GM21526 (cell line): ENCODE data around the gene KCNQ2.

ENCODE experiments used
- ATAC-seq: cut with Tn5 transposase; IDR thresholded peaks from one replicate; pipeline ENCODE4 v1.9.1; 2021; ENCODE audit warnings: moderate library complexity; ENCODE audit not compliant: unreplicated experiment, low FRiP score

KCNQ2 gene

DNA sequence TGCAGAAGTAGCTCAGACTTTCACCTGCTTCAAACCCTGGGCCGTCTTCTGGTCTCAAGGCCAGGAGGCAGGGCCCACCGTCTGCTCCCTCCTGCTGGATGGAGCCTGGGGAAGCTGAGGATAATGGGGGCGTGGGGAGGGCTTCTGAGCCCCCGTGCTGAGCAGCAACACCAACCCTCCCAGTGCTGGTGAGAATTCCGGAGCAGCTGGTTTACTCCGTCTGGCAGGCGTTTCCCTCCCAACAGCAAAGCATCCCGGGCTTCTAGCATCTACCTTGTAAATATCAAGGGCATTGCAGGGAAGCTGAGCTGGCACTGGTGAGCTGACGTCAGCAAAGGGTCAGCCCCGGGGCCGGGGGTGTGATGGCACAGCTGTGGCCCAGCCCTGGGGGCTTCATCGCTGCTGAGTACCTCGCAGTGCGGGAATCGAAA, 94.5 kb downstream of the KCNQ2 start:
- no peak for ATAC-seq

DNA sequence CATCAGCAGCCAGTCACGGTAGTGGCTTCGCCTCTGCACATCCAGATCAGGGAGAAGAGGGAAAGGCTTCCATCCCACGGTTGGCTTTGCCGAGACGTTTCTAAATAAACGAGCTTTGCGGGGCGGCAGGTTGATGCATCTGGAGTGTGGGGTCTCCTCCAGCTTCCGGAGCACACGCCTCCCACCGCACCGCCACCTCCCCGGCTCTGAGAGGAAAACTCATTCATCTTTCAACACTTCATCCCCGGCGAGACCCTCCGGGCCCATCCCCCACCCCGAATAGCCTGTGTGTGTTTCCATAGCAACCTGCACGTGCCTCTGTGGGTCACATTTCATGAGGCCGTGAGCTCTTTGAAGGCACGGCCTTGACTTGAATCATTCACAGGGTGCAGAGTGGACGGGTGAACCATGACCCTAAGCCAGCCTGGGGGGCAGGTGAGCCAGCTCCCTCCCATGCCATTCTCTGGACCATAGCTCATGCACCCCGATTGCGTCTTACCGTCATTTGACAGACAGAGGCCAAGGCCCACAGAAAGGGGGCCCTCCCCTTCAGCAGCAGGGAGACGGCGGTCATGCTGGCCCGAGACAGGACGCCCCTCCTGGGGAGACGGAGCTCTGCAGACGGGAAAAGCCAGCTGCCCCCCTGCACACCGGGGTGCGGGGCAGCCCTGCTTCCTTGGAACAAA, 95.1 kb downstream of the KCNQ2 start:
- ATAC-seq: no peak

DNA sequence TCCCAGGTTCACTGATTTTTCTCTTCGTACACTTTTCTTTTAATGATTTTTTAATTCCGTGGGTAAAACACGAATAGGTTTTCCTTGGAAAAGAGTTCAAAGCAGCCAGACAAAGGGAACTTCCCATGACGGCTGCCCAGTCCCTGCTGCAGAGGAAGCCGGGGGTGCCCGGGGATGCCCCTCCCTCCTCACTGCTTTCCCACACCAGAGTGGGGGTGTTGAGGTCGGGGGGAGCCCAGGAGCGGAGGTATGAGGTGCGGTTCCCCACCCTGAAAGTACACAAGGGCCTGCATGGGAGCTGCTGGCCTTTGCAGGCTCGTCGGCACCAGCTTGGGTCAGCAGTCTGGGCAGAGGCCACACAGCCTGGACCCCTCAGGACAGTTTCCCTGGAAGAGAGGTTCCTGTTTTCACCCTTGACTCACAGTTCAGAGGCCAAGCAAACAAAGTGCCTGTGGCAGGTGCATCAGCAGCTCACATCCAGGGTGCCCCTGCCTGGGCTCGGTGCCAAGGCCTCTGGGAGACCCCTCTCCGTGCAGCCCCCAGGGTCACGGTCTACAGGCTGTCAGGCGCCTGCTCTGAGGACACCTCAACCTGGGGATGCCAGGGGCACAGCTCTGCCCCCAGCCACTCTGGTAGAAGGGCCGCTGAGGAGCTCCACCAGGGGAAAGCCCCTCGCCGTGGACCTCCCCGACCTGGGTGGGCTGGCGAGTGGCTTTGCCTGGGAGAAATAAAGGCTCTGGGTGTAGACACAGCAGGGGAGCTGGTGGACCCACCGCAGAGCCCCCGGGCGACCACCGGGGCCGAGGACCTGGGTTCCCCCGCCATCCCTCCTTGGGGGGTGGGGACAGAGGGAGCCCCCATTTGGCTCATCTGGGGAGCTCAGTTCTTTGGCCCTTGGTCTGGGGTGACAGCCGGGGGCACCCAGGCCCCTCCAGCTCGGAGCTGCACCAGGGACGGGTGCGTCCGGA, 95.9 kb downstream of the KCNQ2 start:
- ATAC-seq: no peak

DNA sequence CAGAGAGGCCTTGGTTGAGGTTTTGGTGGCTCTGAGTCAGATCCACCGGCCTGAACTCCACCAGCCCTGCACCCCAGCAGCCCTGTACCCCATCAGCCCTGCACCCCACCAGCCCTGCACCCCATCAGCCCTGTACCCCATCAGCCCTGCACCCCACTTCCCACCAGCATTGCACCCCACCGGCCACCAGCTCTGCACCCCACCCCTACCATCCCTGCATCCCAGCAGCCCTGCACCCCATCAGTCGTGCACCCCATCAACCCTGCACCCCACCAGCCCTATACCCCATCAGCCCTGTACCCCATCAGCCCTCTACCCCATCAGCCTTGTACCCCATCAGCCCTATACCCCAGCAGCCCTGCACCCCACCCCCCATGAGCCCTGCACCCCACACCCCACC, 97.0 kb downstream of the KCNQ2 start:
- ATAC-seq: no peak

DNA sequence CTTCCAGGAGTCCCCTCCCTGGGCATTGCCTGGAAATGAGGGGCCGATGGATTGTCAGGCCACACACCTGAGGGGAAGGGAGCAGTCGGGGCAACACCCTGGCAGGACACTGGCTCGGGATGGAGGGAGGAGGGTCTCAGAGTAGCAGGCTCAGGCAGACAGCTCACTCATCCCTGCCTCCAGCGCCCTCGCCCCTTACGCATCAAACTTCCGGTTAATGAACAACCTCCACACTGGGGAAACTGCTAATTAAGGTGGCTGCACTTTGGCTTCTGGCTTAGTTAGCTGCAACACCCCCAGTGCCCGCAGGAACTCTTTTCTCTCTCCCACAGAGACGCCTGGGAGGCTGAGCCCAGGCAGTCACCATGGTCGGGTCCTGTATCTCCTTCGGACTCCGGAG, 98.0 kb downstream of the KCNQ2 start:
- no peak for ATAC-seq

DNA sequence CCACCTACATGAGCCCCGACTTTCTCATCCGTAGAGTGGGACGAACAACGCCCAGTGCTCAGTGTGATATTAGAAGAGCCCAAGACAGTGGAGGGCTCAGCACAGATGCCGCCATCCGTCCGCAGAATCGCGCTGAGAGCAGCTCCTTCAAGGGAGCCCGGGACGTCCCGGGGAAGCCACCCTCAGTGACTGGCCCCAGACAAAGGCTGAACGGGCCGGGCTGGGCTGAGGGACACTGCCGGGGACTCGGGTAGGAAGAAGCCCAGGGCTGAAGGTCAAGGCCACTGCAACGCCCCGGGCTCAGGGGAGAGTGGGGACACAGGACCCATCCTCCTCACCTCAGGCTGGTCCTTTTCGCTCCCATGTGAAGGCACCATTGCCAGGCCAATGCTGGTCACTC, 98.5 kb downstream of the KCNQ2 start:
- ATAC-seq: no peak

DNA sequence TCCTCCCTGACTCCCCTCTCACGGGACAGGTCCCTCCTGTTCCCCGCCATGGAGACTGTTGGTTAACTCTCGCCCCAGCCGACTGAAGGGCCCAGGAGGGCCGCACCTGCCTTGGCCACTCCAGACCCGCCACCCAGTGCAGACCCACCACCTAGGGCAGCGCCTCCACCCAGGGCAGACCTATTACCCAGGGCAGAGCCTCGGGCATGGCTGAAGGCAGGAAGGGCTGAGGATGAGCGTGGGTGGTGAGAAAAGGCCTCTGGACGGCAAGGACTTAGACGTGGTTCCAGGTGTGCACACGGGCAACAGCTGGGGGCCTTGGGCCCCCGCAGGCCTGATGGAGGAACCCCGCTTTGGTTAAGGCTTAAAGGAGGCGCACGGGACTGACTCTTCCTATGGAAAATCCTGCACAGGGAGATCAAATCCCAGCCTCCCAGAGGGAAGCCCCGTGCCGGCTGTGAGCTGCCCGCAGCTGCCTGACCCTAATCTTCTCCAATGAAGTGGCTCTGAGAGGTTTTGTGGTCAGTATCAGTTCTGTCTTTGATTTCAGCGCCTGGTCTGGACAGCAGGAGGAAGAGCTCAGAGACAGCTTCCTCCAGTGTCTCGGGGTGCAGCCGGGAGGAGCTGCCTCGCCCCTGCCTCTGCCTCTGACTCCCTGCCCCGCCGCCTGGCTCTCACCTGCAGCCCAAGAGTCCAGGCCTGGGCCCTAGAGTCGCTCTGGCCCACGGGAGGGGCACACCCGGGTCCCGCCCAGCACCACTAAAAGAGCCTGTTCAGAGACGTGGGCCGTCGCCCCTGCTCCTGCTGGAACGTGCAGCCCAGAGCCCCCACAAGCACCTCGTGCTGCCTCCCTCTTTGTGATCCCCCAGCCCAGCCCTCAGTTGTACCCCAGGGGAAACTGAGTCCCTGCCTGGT, 99.2 kb downstream of the KCNQ2 start:
- ATAC-seq: no peak

DNA sequence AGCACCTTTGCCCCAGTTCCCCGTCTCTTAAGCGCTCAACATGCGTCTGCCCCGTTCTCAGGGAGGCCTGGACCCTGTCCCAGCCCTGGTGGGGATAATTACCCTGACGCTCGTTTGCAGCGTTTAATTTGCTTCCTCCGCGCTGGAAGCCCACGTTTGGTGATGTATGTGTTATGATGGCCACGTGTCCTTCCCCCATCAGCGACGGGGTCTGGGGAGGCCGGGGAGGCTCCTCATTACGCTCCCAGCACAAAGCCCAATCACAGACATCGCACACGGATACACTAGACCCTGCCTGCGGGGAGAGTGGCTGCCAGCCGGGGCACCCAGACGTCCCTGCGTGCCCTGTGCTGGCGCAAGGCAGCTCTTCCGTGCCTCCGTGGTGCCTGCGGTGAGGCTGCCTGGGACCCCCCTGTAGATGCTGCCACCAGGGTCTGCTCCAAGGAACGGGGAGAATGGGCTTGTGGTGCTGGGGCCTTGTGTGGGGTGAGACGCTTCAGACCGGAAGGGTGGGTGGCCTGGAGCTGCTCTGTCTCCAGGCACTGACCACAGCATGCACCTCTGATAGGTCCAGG, 101.1 kb downstream of the KCNQ2 start:
- ATAC-seq: no peak

DNA sequence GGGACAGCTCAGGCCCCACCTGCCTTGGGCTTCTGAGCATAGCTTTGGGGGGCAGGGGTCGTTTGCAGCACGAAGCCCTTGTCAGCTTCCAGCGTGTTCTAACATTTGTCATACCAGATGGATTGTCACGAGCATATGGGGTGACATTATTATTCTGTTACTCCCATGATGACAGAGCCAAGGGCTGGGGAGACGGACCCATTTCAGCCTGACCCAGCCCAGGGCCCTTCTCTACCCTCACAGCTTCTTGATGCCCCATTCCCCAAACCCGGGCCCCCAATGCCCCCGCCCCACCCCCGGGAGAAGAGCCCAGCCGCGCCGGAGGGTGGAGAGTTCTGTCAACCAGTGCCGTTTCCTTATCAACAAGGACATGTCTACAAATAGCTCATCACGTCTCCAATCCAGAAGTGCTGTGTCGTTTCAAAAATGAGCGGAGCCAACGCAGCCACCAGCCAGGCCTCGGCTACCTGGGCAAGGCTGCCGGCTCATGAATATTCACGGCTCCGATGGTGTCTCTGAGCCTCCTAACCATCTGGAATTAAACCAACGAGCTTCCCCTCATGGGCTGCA, 101.8 kb downstream of the KCNQ2 start:
- no peak for ATAC-seq

DNA sequence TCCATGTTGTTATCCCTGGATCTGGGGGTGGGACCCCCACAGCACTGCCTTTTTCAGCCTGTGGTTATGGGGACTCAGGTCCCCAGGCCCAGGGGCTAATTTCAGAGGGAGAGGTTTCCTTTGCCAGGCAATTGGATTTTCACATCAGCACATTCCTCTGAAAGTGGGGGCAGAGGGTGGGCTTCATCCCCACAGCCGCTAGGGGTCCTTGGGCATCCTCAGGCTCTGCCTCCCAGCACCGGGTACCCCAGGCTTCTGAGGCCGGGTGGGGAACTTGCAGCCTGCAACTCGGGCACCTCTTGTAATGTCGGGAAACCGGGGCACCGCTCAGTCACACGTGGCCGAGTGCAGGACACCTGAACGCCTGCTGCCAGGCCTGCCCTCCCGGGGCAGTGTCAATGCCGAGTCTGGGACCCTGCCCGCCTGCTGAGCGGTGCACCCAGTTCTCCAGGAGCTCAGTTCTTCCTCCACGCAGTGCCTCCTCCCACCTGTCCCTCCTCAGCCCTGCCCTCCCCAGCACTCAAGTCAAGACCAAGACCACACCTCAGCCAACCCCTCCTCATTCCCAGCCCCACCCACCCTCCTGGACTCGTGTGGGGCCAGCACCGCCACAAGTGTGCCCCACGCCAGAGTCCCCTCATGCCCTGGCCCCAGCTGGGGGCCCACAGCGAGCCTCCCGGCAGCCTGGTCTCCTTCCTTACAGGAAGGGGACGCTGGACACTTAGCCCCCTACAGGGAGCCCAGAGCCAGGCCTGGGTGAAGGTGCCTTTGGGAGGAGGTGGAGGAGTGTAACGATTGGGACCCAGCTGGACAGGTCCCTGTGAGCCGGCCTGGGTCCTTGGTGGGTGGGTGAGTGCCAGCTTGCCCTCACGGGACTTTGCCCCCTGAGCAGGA, 102.5 kb downstream of the KCNQ2 start:
- no peak for ATAC-seq

DNA sequence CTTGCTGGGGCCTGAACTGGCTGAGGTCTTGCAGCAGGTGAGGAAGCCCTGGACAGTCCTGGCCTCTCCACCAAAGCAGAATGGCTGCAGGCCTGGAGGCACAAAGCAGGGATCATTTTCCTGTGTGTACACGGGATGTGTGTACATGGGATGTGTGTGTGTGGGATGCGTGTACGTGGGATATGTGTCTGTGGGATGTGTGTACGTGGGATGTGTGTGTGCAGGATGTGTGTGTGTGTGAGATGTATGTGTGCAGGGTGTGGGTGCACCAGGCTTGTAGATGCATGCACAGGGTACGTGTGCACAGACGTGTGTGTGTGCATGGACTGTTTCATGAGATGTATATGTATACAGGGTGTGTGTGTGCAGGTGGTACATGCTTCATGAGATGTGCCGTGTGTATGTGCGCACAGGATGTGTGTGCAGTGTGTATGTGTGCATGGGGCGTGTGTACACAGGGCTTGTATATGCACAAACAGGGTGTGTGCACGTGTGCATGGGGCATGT, 103.4 kb downstream of the KCNQ2 start:
- ATAC-seq: no peak

DNA sequence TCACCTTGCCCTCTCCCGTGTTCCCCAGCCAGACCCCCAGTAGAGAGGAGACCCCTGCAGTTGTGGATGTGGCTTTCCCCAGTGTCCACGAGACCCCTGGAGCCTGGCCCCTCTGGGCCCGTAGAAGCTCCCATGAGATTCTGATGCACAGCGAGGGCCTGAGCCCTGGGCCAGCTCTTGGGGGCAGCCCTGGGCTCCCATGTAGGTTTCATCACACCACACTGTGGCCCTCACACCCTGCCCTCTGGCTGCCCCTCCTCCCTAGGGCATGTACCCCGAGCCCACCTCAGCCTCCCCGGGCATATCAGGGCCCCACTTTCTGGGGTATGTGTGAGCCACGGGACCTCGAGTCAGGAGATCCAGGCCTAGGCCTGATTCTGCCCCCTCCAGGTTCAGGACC, 104.3 kb downstream of the KCNQ2 start:
- ATAC-seq: no peak

DNA sequence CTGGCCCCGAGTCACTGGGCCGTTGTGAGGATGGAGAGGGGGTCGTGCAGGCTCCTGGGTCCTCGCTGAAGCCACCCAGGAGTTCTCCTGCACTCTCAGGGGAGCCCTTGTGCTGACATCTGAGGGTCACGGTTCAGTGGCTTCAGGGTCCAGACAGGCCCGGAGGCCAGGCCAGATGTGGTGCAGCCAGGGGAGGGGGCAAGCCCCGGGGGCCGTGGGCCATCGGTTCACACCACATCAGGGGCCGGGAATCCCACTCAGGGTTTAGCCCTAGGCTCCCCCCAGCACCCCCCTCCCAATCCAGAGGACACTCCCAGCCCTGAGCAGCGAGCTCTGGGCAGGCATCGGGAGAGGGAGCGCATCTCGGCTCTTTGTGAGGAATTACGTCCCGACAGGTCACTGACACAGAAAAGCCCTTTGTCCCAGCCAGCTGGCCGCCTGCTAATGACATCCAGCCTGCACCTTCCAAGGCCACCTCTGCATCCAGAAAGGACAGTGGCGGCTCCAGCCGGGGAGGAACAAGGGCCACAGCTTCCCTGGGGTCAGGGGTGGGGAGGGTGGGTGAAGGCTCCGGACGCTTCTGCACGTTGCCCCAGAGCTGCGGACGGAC, 104.9 kb downstream of the KCNQ2 start:
- no peak for ATAC-seq

DNA sequence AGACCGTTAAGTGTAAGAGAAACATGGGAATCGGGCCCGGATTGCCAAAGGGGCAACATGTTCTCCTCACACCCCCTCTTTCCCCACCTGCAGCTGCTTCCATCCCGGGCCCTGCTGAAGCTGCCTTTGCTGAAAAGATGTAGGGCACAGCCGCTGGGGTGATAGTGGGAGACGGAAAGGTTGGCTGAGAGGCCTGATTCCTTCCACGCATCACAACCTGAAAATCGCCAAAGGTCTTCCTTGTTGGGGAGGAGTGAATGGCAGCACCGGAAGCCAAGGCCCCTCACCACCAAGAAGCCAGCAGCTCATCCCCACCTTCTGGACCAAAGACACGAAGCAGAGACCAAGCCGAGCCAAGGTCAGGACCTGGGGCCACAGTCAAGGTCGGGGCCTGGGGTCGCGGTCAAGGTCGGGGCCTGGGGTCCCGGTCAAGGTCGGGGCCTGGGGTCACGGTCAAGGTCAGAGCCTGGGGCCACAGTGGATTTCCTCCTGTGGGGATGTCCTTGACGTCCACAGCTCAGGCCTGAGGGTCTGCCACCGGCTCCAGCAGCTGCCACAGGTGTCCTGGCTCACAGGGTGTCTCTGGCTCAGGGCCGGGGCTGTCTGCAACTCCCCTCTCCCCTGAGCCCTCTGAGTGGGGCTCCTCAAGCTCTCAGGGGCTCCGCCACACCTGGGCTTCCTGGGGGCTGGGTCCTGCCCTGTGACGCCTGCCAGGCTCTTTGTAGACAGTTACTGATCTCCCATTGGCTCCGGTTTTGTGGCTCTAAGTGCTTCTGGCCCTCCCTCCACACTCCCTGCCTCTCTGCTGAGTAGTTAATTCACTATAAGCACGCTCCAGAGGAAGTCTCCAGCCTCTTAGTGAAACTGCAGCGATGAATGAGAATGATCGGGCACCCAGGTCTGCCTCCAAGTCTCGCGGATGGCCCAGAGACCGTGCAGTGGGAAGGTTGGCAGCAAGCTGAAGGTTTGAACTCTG, 105.8 kb downstream of the KCNQ2 start:
- ATAC-seq: no peak

DNA sequence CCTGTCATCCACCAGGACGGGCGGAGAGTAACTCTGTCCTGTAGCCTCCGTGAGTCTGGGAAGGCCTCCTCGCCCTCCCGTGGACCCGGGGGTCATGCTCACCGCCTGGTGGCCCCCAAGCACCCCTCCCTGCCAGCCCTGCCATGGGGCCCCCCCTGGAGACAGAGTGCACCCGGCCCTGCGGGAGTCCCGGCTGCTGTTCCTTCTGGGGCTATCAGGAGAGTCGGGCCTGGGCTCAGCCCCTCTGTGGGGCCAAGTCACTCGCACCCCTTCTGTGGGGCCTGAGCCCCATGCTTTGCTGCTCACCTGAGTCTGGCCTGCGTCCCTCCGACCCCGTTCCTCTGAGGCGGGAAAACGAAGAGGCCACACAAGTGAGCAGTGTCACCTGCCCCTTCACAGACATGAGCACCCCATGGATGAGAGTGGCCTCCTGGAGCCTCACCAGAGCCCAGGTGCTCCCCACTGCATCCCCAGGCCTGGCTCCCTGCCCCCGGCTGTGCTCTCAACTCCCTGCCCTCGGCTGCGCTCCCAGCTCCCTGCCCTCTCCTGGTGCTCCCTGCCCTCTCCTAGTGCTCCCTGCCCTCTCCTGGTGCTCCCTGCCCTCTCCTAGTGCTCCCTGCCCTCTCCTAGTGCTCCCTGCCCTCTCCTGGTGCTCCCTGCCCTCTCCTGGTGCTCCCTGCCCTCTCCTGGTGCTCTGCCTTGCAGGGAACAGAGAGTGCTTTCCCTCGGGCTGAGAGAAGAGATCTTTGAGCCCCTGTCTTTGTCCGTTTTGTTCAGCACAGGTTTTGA, 106.7 kb downstream of the KCNQ2 start:
- no peak for ATAC-seq

DNA sequence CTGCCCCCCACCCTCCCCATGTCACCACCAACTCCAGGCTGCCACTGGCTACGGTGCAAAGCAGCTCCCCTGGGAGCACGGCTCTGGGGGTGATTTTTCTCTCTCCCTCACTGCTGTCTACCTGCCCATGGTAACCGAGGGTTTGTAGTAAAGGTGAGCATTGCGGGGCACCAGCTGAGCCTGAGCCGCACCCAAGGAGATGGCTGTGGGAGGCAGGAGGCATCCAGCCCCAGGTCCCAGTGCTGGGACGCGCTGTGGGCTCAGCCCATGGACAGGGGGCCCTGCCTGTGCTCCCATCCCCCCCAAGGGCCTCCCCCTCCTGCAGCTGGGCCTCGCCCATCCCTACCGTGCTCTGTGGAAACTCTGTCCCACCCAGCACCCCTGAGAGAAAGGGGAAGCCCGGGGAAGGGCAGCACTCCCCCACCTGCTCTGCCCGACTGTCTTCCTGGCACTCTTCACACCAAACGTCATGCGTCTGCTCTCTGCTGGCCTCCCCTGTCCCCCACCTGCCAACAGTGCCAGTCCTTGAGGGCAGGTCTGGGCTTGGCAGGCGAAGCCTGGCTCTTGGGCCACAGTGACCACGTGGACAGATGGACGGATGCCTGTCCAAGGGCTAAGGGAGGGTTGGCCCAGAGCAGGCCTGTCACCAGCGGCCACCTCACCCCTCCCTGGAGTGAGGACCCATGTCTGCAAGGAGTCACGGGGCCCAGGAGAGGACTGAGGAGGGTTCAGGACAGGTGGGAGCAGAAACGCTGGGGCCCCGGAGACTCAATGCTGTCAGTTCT, 107.5 kb downstream of the KCNQ2 start:
- ATAC-seq: no peak
